Left lobe of liver (tissue), 2 donors: Measurements from ENCODE around the gene TBX20. TPM values are rescaled to one million over a fixed set of nuclear protein-coding genes. Genes with fewer than 3 reads are reported as not detected.
"Not testable (repeated sequence)": the region's sequence is repeated elsewhere in the genome, so short reads cannot be mapped to it uniquely, and the experiment has no call there.

Source experiments
- ATAC-seq: fragments of 200-7000 bp; cut with Tn5 transposase; one replicate; pipeline ENCODE4 v1.9.1; 2020; ENCODE audit warnings: mild to moderate bottlenecking, moderate library complexity
- DNase-seq: peaks from one replicate; pipeline ENCODE4 v3.0.0-alpha.2; 2020; ENCODE audit warnings: low spot score
- total RNA-seq: library from RNA; stranded (reverse); gene quantifications from one replicate; pipeline ENCODE4 v1.2.1, GENCODE V29; 2021
- donor health status: DM: no; HTN: no; CAD: no; lungs with moderate emphysema.
- donor health status: DM: no; HTN: yes; CAD: no.

TBX20 gene
- total RNA-seq, 1 donor from 2014 or later = 1.5 TPM

DNA sequence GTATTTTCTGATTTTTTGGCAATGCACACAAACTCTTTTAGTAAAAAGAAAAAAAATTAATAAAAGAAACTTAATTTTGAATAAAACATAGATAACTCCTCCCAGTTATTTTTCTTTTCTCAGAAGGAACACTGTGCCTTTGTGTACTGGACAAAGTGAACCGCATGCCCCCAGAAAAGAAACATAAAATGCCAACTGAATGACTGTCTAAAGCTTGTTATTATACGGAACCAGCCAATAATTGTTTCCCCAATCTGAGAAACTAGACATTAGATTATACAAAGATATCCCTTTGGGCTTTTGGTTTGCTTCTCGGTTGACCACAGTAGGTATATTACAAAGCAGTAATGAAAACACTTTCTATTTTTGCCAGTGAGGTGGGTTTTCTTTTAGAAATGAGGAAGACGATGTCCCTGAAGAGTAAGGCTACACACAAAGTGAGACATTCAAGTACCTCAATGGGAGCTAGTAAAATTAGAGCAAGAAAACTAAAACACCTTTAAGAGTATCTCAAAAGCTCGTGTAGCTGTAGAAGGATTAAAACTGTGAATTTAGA is 25.3 kb downstream of the TBX20 start:
- DNase-seq, ATAC-seq: not testable (repeated sequence)

DNA sequence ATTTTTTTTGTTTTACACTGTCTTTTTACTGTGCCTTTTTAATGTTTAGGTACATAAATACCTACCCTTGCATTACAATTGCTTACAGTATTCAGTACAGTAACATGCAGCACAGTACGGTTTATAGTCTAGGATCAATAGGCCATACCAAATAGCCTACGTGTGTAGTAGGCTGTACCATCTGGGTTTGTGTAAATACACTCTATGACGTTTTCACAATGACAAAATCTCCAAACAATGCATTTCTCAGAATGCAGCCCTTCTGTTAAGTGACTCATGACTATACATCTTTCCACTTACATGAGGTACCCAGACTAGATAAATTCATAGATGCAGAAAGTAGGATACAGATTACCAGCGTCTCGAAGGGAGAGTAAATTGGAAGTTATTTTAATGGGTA is 26.5 kb downstream of the TBX20 start:
- not testable (repeated sequence) for ATAC-seq, DNase-seq

DNA sequence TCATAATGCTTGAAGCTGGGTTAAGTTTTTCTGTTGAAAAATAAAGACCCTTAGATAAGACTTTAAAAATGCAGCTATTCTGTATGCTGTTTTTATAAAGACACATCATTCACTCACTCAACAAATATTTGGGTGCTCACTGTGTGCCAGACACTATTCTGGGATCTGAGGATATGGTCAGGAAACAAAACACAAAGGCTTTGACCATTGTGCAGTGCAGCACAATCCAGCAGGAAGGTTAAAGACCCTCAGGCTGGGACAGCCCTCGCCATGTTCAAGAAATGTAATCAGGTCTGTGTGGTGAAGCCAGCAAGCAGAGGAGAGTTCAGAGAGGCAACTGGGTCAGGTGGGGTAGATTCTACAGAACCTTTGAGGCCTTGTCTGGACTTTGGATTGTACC is 31.5 kb downstream of the TBX20 start:
- not testable (repeated sequence) for DNase-seq, ATAC-seq

DNA sequence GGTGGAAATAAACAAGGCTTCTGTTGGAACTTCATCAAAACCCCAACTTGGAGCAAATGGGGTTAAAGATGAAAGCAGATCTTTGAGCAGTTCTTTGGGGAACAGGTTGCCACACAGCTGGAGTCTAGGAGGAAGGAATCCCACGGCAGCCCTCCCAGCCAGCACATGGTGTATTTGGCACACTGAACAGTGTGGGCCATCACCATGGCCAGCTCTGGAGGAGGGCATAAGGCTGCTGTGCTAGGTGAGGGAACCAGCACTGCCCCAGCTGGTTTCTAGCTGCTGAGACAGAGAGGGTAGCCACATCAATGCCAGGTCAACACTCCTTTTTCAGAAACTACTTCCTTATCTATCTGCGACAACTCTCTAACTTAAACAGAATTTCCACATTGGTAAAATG is 33.7 kb downstream of the TBX20 start:
- ATAC-seq, DNase-seq: not testable (repeated sequence)

DNA sequence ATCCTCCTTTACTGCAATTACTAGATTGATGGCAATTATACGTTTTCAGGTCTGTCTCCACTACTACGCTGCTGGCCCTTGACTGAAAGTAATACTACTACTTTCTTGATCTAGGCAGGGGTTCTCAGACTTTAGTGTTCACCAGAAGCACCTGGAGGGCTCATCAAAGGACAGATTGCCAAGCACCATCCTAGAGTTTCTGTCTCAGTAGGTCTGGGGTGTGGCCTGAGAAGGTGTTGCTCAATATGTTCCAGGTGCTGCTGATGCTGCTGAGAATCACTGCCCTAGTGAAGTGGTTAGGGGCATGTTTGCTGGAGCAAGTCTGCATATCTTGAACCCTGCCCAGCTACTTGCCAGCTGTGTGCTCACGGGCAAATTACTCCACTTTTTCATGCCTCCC is 37.9 kb downstream of the TBX20 start:
- DNase-seq, ATAC-seq: not testable (repeated sequence)

DNA sequence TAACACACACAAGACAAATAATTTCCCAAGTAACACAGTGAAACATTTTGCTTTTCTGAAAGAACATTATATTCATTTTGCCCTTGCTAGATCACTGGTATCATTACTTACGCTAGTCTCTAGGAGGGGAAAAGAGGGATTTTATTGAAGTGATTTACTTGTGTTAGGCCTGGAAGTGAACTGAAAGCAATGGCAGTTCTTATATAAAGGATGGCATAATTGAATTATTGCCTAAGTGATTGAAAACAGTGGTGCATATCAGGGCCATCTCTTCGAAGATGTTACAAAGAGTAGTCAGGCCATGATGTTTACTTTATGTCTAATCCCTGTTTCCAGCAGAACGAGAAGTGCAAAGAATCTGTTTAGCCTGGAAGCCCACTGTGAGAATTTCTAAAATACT is 38.8 kb downstream of the TBX20 start:
- not testable (repeated sequence) for ATAC-seq, DNase-seq

DNA sequence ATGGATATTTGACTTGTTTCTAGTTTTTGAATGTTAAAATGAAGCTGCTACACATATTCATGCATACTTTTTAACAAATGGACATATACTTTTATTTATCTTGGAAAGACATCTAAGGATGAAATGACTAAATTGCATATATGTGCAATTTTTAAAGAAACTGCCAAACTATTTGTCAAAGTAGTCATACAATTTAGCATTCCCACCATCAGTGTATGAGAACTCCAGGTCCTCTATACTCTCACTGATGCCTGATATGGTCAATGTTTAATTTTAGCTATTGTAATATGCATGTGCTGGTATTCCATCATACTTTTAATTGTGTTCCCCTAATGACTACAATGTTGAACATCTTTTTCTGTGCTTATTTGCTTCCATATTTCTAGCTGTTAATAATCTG is 47.0 kb downstream of the TBX20 start:
- ATAC-seq = not testable (repeated sequence)

DNA sequence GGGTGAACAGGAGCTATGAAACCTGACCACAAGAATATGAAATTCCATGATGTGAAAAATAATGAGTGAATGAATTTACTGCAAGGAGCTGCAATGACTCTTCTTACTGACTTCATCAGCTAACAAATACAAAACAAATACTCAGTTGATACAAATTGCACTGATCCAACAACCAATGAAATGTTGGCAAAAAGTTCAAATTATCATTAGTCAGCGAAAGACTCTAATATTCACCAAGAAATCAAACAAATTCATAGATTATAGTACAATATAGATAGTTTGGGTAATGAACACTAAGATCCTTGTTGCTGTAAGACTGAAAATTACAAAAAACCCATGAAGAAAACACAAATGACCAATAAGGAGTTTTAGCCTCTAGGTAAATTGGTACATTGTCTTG is 49.0 kb downstream of the TBX20 start:
- not testable (repeated sequence) for ATAC-seq, DNase-seq

More for the DNA sequence above, 47.0 kb downstream of the TBX20 start:
- not testable (repeated sequence) for DNase-seq

DNA sequence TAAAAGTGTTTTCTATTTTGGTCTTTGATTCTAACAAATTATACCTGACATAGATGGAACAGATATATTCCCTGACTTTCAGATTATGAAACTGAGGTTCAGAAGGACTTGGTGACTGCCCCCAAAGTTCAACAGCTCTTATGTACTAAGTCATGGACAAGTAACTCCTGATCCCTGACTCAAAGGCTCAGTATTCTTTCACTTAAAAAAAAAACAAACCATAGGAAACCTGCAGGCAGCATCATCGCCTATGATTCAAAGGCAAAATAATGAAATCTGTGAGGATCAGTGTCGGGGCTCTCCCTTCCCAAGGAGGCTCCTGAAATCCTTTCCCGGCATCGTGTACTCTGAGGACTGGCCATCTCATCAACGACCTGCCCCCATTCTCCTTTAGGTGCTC is 49.9 kb downstream of the TBX20 start:
- ATAC-seq, DNase-seq: not testable (repeated sequence)

DNA sequence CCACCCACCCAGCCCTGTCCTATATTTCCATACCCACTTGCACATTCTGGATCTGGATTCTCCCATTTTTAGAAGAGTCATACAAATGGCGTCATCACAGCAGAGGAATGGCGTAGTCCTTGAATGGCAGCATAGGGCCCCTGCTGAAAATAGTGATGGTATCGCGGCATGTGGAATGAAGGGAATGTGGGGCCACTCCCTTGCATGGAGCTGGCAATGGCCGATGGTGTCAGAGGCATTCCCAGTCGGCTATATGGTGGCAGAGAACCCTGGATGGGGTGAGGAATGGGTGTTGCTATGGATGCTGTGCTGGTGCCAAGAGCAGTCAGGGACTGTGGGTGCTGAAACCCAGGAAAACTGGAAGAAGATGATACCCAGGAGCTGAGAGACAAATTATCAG is 51.5 kb downstream of the TBX20 start:
- not testable (repeated sequence) for DNase-seq, ATAC-seq

DNA sequence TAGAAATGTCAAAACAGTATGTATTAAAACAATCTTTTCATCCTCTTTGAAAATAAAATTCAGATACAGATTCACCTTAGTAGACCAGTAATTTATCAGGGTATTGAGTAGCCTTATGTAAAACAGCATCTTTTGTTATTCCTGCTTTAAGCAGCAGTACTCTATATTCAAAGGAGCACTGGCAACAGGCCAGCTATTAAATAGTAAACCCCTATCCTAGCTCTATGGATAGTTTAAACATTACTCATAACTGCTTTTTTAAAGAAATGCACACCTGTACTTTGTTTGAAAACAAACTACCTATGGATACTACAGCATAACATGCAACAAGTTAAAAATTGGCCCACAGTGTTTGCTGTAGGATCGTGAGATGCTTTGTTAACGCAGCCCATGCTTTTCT is 53.7 kb downstream of the TBX20 start:
- not testable (repeated sequence) for DNase-seq, ATAC-seq

DNA sequence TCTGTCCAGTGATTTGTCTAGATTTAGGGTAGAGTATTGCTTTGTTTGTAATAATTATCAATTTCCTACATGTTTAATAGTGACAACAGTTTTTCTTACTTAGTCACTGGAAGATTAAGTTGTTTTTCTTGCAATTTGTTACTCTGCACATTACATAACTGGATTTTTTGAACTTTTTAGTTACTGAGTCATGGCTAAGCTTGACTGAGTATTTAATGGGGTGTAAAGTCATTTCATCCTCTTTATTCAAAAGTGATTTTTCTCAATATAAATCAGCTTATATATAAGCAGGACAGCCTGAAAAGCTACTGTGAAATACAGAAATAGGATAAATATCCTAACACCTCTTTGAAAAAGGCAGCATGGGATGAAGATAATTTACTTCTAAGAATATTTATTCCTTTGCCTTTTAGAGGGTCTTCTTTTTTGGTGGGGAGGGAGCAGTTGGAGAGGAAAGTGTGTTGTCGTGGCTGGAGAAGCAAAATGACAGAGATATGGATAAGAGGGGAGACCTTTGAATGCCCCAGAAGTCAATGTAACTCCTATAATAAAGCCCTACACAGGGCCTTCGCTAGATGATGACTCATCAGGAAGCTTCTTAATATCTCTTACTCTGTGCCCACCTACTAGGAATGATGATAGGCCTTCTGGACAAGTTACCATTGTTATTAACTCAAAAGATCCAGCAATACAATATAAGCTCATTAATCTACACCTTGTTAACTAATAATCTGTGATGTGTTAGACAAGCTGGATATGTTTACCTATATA is 55.3 kb downstream of the TBX20 start:
- ATAC-seq, DNase-seq: not testable (repeated sequence)

DNA sequence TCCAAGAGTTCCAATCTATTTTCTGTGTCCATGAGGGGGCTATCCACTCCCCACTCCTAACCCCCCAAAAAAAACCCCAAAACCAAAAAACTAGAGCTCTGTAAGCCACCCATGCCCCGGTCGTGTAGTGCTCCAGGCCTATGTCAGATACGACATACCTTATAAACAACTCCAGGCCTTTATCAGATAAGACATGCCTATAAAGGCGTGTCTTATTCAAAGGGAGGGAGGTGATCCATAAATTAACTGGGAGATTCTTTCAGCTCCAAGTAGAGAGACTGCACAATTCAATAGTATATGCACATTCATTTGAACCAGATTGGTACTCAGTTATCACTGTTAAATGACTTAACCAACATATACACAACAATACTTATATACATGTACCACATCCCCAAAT is 62.3 kb downstream of the TBX20 start:
- not testable (repeated sequence) for ATAC-seq, DNase-seq

DNA sequence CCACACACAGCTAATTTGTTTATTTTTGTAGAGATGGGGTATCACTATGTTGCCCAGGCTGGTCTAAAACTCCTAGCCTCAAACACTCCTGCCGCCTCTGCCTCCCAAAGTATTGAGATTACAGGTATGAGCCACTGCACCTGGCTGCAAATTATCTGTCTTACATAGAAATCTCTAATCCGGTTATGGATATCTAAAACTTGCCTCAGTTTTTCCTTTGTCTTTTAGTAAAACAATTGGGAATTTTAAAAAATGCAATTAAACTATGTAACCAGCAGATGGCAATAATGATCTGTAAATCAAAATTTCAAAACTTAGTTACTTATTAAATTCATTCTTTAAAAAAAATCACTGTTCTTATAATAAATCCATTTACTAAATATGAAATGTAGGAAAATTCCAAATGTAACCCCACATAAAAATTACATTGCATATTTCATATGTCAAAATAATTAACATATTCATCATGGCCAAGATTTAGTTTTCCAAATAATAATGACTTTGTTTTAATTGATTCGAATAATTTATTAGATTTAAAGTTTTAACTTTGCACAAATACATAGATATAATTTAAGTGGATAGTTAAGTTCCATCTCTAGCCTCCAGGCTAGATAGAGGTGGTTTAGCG is 63.6 kb downstream of the TBX20 start:
- not testable (repeated sequence) for ATAC-seq, DNase-seq

DNA sequence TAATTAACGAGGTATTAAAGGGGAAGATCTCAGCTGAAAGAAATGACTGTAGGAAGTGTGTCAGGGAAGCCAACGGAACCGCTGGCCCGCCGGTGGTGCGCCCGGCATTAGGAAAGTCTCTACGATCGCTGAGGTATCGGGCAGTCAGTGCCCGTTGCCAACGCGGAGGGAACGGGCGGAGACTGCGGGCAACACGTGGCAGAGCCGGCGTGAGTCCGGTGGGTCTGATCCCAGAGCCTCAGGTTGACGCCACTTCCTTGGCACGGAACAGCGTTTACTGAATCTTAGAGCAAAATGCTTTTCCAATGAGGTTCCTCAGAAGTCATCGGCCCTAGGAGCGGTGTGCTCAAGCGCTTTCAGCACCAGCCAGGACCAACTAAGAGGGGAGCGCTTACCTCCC is 67.1 kb downstream of the TBX20 start:
- DNase-seq (peak; percentile 51), ATAC-seq (peak; percentile 88)

DNA sequence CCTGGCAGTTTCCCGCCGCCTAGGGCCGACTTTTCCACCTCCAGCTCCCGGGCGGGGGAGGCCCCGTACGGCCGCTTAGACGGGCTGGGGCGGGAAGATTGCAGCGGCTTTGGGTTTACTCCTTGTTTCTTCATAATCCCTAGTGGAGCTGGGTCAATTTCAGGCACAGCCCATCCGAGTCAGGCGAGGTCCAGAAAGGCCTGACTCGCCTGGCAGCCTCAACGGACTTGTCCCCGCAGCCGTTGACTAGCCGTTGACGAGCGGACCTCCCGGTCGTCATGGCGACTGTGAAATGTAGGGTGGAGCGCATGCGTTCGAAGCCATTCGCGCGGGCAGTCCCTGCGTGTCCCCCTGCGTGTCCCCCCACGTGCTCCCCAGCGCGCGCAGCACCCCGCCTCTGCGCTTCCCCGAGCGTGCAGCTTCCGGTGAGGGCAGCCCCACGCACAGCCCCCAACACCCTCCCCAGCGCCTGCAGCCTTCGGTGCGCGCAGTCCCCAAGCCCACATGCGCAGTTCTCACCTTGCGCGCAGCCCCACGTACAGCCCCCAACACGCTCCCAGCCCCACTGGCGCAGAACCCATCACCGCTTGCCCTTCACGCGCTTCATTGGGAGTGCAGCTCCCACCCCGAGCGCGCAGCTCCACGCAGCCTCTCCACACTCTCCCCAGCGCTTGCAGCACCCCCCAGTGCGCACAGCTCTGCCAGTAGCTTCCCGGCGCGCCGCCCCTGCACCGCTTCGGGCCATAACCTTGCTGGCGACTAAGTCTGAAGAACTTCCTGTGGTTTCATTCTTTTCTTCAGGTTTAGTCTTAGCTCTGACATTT is 67.8 kb downstream of the TBX20 start:
- peak; percentile 68 for ATAC-seq
- peak; percentile 42 for DNase-seq

DNA sequence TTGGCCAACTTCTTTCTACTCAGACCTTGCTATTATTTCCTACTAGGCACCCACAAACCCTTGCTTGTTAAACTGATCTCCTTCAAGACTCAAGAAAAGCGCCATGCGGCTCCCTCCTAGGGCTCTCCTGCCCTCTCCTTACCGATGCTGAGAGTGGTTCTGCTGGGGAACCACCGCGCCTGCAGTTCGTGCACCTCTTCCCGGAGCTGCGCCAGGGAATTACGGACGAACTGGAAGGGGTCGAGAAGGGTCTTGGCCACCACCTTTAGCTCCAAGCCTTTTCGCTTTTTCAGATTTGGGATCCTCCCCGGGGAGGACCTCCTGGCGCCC is 68.4 kb downstream of the TBX20 start:
- not testable (repeated sequence) for DNase-seq, ATAC-seq

DNA sequence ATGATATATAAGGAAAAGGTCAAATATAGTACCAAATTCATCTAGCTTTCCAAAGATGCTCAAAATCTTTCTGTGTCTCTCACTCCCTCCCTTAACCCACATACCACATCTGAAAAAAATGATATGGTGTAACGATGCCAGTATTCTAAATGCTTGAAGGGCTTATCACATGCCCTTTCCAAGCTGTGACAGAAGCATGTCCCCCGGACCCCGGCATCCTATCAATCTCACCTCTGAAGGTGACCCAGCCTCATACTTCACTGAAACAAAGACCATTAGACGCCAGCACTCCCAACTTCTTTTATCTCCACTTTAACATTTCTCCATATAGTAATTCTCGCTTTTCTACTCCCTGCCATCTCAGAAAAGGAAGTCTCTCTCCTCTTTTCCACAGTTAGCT is 68.9 kb downstream of the TBX20 start:
- DNase-seq, ATAC-seq: not testable (repeated sequence)

DNA sequence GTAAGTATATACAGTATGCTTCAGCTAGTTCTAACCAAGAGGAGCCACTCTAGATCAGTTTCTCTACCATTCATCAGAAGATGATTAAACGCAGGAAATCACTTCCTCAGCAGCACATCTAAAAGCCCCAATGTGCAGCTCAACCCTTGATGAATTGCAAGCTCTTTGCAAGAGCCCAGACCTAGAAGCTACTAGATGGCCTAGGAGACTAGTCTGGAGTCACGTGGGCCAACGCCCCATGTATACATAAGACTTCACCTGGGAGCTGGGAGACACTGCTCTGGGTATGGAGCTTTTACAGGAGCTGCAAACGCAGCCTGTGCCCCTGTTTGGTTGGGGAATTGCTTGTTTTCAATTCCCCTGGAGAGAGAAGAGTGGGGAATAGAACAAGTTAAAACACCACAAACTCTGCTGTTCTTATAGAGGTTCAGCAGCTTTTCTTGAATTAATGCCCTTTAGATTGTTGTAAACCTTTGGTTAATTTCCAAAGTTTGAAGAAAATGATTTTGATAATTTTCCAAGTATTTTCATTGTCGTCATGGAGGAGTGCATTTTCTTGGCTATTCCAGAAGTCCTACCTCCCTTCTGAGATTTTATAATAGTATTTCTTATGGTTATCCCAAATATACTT is 69.9 kb downstream of the TBX20 start:
- not testable (repeated sequence) for DNase-seq, ATAC-seq

DNA sequence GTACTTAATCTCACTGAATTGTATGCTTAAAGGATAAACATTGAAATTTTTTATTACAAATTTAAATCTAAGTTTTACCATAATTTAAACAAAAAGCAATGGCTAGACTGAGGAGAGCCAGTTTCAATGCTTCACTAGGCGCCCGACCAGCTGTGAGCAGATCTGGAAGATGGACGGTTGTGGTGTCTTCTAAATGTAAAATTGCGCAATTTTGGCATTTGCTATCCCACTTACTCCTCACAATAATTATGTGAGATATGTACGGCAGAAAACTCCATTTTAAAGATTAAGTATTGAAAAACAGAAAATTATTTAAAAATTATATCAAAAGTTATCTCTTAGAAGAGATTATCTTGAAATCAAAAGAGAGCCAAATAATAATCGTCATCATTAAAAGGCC is 73.2 kb downstream of the TBX20 start:
- not testable (repeated sequence) for DNase-seq, ATAC-seq
